WTC11 (cell line): ENCODE results near the gene TRAPPC11. TPM values are rescaled to one million over a fixed set of nuclear protein-coding genes. Genes with fewer than 3 reads are reported as not detected.

Experiments used
- ATAC-seq: fragments of 200-7000 bp; cut with Tn5 transposase; 2 replicates; pipeline ENCODE4 v1.10.0; 2021; ENCODE audit warnings: mild to moderate bottlenecking, moderate library complexity
- CTCF ChIA-PET: fragments of 300-600 bp; sonication (Branson Sonifier 250); formaldehyde crosslinking; loops from one replicate; lab custom pipeline; 2021; ENCODE audit warnings: antibody characterized with exemption; lab: Charles Lee
- POLR2A ChIA-PET: fragments of 350-600 bp; sonication (Branson Sonifier 250); formaldehyde crosslinking; loops from one replicate; lab custom pipeline; 2021; ENCODE audit warnings: antibody characterized with exemption; lab: Charles Lee
- DNase-seq: peaks from one replicate; pipeline ENCODE4 v3.0.0; 2021; ENCODE audit warnings: low spot score
- H3K27ac Mint-ChIP-seq: 2 replicates; pipeline ENCODE4 v1.8.0; 2021; ENCODE audit warnings: mixed read lengths
- H3K27me3 Mint-ChIP-seq: 2 replicates; pipeline ENCODE4 v1.8.0; 2021; ENCODE audit warnings: low read depth, mild to moderate bottlenecking, moderate library complexity, mixed read lengths
- H3K36me3 Mint-ChIP-seq: 2 replicates; pipeline ENCODE4 v1.8.0; 2021; ENCODE audit warnings: mixed read lengths
- H3K4me1 Mint-ChIP-seq: 2 replicates; pipeline ENCODE4 v1.8.0; 2022; ENCODE audit warnings: mixed read lengths
- H3K4me3 Mint-ChIP-seq: 2 replicates; pipeline ENCODE4 v1.8.0; 2021; ENCODE audit warnings: mild to moderate bottlenecking, moderate library complexity, mixed read lengths
- H3K9me3 Mint-ChIP-seq: 2 replicates; pipeline ENCODE4 v1.8.0; 2021; ENCODE audit warnings: mixed read lengths
- ARID4B ChIP-seq: sonication (generic); formaldehyde crosslinking; IDR thresholded peaks from 2 replicates; pipeline ENCODE4 v1.8.0; 2023; ENCODE audit warnings: missing genetic modification reagents, mild to moderate bottlenecking, borderline replicate concordance
- ATF6 ChIP-seq: sonication (generic); formaldehyde crosslinking; IDR thresholded peaks from 2 replicates; pipeline ENCODE4 v1.8.1; 2023; ENCODE audit warnings: mild to moderate bottlenecking, missing genetic modification reagents
- CDX4 ChIP-seq: fragments of 250-450 bp; sonication (Bioruptor Pico); IDR thresholded peaks from 2 replicates; pipeline ENCODE4 v1.9.0; 2021; ENCODE audit warnings: moderate library complexity, mild to moderate bottlenecking, inconsistent platforms, borderline replicate concordance
- ERG ChIP-seq: fragments of 250-450 bp; sonication (Bioruptor Pico); IDR thresholded peaks from 2 replicates; pipeline ENCODE4 v1.8.0; 2021; ENCODE audit warnings: mild to moderate bottlenecking
- ETV6 ChIP-seq: sonication (generic); formaldehyde crosslinking; IDR thresholded peaks from 2 replicates; pipeline ENCODE4 v1.8.1; 2022; ENCODE audit warnings: mild to moderate bottlenecking, missing genetic modification reagents
- FOXJ3 ChIP-seq: sonication (generic); formaldehyde crosslinking; IDR thresholded peaks from 2 replicates; pipeline ENCODE4 v1.9.0; 2021; ENCODE audit warnings: missing genetic modification reagents, mild to moderate bottlenecking, borderline replicate concordance
- FOXP4 ChIP-seq: sonication (generic); formaldehyde crosslinking; IDR thresholded peaks from 2 replicates; pipeline ENCODE4 v1.8.0; 2022; ENCODE audit warnings: mild to moderate bottlenecking, missing genetic modification reagents
- GTF2I ChIP-seq: fragments of 250-450 bp; sonication (Bioruptor Pico); conservative IDR thresholded peaks from 2 replicates; pipeline ENCODE4 v1.4.0; 2021; ENCODE audit warnings: mild to moderate bottlenecking
- HMGA2 ChIP-seq: fragments of 250-450 bp; sonication (Bioruptor Pico); IDR thresholded peaks from 2 replicates; pipeline ENCODE4 v1.4.0; 2021; ENCODE audit warnings: mild to moderate bottlenecking, moderate library complexity
- HMGXB4 ChIP-seq: sonication (generic); formaldehyde crosslinking; IDR thresholded peaks from 2 replicates; pipeline ENCODE4 v1.8.1; 2023; ENCODE audit warnings: mild to moderate bottlenecking, moderate library complexity, missing genetic modification reagents
- IRF2 ChIP-seq: sonication (generic); formaldehyde crosslinking; IDR thresholded peaks from 2 replicates; pipeline ENCODE4 v1.8.0; 2022; ENCODE audit warnings: low read depth, missing genetic modification reagents, borderline replicate concordance
- JUN ChIP-seq: sonication (generic); formaldehyde crosslinking; IDR thresholded peaks from 2 replicates; pipeline ENCODE4 v1.8.0; 2023; ENCODE audit warnings: mild to moderate bottlenecking, missing genetic modification reagents
- KAT7 ChIP-seq: sonication (generic); formaldehyde crosslinking; IDR thresholded peaks from 2 replicates; pipeline ENCODE4 v1.8.1; 2023; ENCODE audit warnings: missing genetic modification reagents, mild to moderate bottlenecking, borderline replicate concordance
- PRDM15 ChIP-seq: sonication (generic); formaldehyde crosslinking; IDR thresholded peaks from 2 replicates; pipeline ENCODE4 v1.8.0; 2022; ENCODE audit warnings: missing genetic modification reagents
- RORB ChIP-seq: fragments of 250-450 bp; sonication (Bioruptor Pico); IDR thresholded peaks from 2 replicates; pipeline ENCODE4 v1.9.0; 2021; ENCODE audit warnings: mild to moderate bottlenecking
- SOX15 ChIP-seq: fragments of 250-450 bp; sonication (Bioruptor Pico); IDR thresholded peaks from 2 replicates; pipeline ENCODE4 v1.9.0; 2021; ENCODE audit warnings: mild to moderate bottlenecking
- ZMAT4 ChIP-seq: fragments of 250-450 bp; sonication (Bioruptor Pico); IDR thresholded peaks from 2 replicates; pipeline ENCODE4 v1.9.0; 2021; ENCODE audit warnings: mild to moderate bottlenecking
- total RNA-seq: library from RNA; stranded (reverse); gene quantifications from 3 replicates; pipeline ENCODE4 v1.2.3, GENCODE V29; 2021

Gene TRAPPC11
- total RNA-seq, 1 experiment from 2014 or later = 33.6 TPM

- H3K27me3 Mint-ChIP-seq = no peaks in the 10 kb centered on the region
- peaks cover 38% of the 10 kb centered on the region for H3K36me3 Mint-ChIP-seq
- DNase-seq = no peak
- TF ChIP-seq ETV6 (CRISPR knock-in tag) (no peak), ERG (CRISPR knock-in tag) (no peak), HMGA2 (CRISPR knock-in tag) (no peak), ATF6 (CRISPR knock-in tag) (no peak), FOXJ3 (CRISPR knock-in tag) (no peak), PRDM15 (CRISPR knock-in tag) (no peak)
- TF ChIP-seq, all 79 proteins: peak for 0
- H3K27ac Mint-ChIP-seq = no peak overlapping the region
- H3K4me3 Mint-ChIP-seq = no peak overlapping the region
- H3K9me3 Mint-ChIP-seq = no peaks in the 10 kb centered on the region
- ATAC-seq = no peak
- CTCF ChIA-PET = no interaction called here
- POLR2A ChIA-PET = no interaction called here
- H3K4me1 Mint-ChIP-seq = no peaks in the 10 kb centered on the region
These were observed 32.8 kb downstream of the TRAPPC11 start for GRCh38 chr4:183691897-183692296.

- H3K27ac Mint-ChIP-seq = no peak overlapping the region
- H3K9me3 Mint-ChIP-seq = peaks cover 13% of the 10 kb centered on the region
- no peak overlapping the region for H3K4me3 Mint-ChIP-seq
- POLR2A ChIA-PET = no interaction called here
- H3K36me3 Mint-ChIP-seq = peaks cover 80% of the 10 kb centered on the region
- H3K27me3 Mint-ChIP-seq = no peaks in the 10 kb centered on the region
- no peaks in the 10 kb centered on the region for H3K4me1 Mint-ChIP-seq
- no peak for TF ChIP-seq HMGXB4
- TF ChIP-seq ZMAT4 = no peak
- no peak for TF ChIP-seq KAT7 (CRISPR knock-in tag)
- no peak for TF ChIP-seq SOX15 (CRISPR knock-in tag)
- no peak for TF ChIP-seq RORB (CRISPR knock-in tag)
- TF ChIP-seq FOXP4 (CRISPR knock-in tag) = no peak
- no peak for TF ChIP-seq GTF2I (CRISPR knock-in tag)
- no peak for TF ChIP-seq ERG (CRISPR knock-in tag)
- no peak for TF ChIP-seq IRF2 (CRISPR knock-in tag)
- no peak for TF ChIP-seq CDX4
- no peak for TF ChIP-seq HMGA2 (CRISPR knock-in tag)
- no peak for TF ChIP-seq ARID4B (CRISPR knock-in tag)
- no peak for TF ChIP-seq JUN
- CTCF ChIA-PET = no interaction called here
- ATAC-seq (no peak), DNase-seq (no peak)
These were observed 39.8 kb downstream of the TRAPPC11 start for GRCh38 chr4:183698909-183699308.
